ENCODE data around the gene CTPS2. TPM values are rescaled to one million over a fixed set of nuclear protein-coding genes. Genes with fewer than 3 reads are reported as not detected.

CTPS2 gene
- total and polyA plus RNA-seq, 2 donors (not counting 3 experiments of a cell fraction or from before 2014, with no cell fraction given), result 7.4 to 15.7 TPM

- Histone ChIP-seq H3K27me3 (ENCODE audit: control insufficient read depth in 2 of 2, insufficient read depth in 2 of 2, low read length in 2 of 2) (no peaks in the 10 kb centered on the region), H3K79me2 (ENCODE audit: control insufficient read depth, insufficient read depth, low read length) (no peaks in the 10 kb centered on the region), H3K4me1 (ENCODE audit: control insufficient read depth, extremely low read depth, insufficient read depth, low read length) (no peaks in the 10 kb centered on the region), H3K9me3 (replicated peaks; ENCODE audit: control insufficient read depth, insufficient read depth, low read length) (no peaks in the 10 kb centered on the region), H4K20me1 (replicated peaks; ENCODE audit: control insufficient read depth, extremely low read depth, insufficient read depth, low read length) (no peaks in the 10 kb centered on the region), H2AFZ (ENCODE audit: low read depth, low read length) (no peak overlapping the region), H3K36me3 (ENCODE audit: control insufficient read depth in 2 of 2, extremely low read depth in 1 of 2, insufficient read depth in 2 of 2, low read length in 2 of 2) (peaks cover 0 to 15% of the 10 kb centered on the region in 2 experiments), H3K4me2 (ENCODE audit: insufficient read depth, low read length) (no peak overlapping the region), H3K4me3 (replicated peaks in 1 of 3; ENCODE audit: insufficient read depth in 1 of 3, low read depth in 1 of 3, low read length in 3 of 3) (no peak overlapping the region), H3K9ac (replicated peaks; ENCODE audit: extremely low read depth, insufficient read depth, low read length) (no peak overlapping the region), H3K9me1 (replicated peaks; ENCODE audit: control insufficient read depth, extremely low read depth, insufficient read depth, low read length) (no peaks in the 10 kb centered on the region), H3K27ac (ENCODE audit: insufficient read depth, low read depth, low read length) (no peak overlapping the region)
- TF ChIP-seq JUN (IDR thresholded peaks at IDR 0.05; ENCODE audit: borderline replicate concordance, insufficient read depth, insufficient read length, low read depth), result no peak
- TF ChIP-seq GATA2 (IDR thresholded peaks at IDR 0.05; ENCODE audit: insufficient read depth, insufficient read length, low read depth, low read length), result no peak
- TF ChIP-seq POLR2A (IDR thresholded peaks at IDR 0.05; ENCODE audit: low read depth, low read length), result no peak
- TF ChIP-seq CTCF (IDR thresholded peaks at IDR 0.05; ENCODE audit: extremely low read depth in 1 of 2, insufficient read depth in 1 of 2, low read depth in 1 of 2, low read length in 2 of 2), result no peak
- TF ChIP-seq FOS (IDR thresholded peaks at IDR 0.05; ENCODE audit: borderline replicate concordance, insufficient read depth, low read length), result no peak
- TF ChIP-seq, protein P1, sequence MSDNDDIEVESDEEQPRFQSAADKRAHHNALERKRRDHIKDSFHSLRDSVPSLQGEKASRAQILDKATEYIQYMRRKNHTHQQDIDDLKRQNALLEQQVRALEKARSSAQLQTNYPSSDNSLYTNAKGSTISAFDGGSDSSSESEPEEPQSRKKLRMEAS (IDR thresholded peaks at IDR 0.05; ENCODE audit: insufficient read depth, insufficient read length), result no peak
- no peak for TF ChIP-seq MYC (IDR thresholded peaks at IDR 0.05; ENCODE audit: low read depth, low read length)
- intact Hi-C loops (cut with micrococcal nuclease), result no loop called here
- no TSS peak for BruUV-seq (replicated peaks)
- dilution Hi-C loops (cut with MboI; ENCODE audit: extremely low pct_ligation_motif_present, low sequenced_read_pairs), result no loop called here
- ChIA-PET POLR2A (no interaction called here), CTCF (no interaction called here)
- FAIRE-seq (peak; percentile 61), DNase-seq (ENCODE audit: low read depth, low spot score) (no peak)
These were observed 31.3 kb upstream of the CTPS2 start for GRCh38 chrX:16743604-16744325.

All from endothelial cell of umbilical vein (primary cell).